ENCODE data around the gene HMOX1.
"Not testable (repeated sequence)": the region's sequence is repeated elsewhere in the genome, so short reads cannot be mapped to it uniquely, and the experiment has no call there.

Gene HMOX1

DNA sequence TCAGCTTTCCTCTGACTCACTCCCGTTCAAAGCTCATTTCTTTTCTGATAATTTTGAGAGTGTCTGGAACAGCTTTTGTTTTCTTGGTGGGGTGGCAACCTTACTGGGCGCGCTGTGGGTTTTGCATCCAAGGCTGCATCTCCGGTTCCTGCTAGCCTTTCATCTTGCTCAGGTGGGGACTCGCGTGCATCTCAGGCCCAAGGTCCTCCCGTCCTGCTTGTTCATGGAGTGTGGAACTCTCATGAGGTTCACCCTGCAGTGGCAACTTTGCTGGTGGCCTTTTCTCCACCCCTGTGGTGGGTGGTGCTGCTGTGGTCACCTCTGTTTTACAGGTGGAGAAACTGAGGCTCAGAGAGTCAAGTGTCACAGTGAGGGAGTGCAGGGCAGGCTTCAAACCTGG lies 44.6 kb downstream of the HMOX1 start:
- no peak overlapping the region for H3K4me3 Mint-ChIP-seq
- H3K36me3 Mint-ChIP-seq = peaks cover 9% of the 10 kb centered on the region
- no peak overlapping the region for H3K27ac Mint-ChIP-seq
- H3K9me3 Mint-ChIP-seq = no peaks in the 10 kb centered on the region
- H3K4me1 Mint-ChIP-seq = peaks cover 3% of the 10 kb centered on the region
- H3K27me3 Mint-ChIP-seq = no peaks in the 10 kb centered on the region

DNA sequence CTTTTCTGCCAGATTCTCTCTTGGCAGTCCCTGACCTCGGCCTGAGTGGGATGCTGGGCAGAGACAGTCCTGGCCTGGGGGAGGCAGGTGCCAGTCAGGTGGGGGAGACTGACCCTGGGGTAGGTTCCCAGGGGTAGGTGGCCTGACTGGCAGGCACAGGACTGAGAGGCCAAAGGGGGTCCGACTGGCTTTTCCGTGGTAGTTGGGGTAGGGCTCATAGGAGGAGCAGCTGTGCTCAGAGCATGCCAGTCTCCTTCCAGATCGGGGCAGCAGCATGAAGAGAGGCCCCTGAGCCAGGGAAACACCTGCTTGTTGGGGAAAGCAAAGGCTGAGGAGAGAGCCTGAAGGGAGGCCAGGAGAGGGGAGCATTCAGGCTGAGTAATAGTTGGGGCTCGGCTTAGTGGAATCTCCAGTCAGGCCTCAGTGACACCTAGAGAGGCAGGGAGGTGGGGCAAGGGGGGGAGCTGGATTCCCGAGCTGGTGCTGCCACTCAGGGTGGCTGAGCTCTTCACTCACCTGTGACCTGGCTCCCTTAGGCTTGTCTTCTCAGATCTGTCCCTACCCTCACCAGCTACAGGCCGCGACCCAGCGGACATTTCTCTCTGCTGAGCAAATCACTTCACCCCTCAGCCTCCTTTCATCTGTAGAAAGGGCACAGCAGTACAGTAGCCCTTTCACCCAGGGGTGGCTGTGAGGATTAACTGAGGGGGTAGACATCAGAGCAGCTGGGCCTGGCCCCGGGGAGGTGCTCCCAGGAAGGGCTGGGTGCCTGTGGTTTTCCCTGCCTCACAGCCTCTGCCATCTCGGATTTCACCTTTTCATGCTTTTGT lies 45.3 kb downstream of the HMOX1 start:
- peaks cover 9% of the 10 kb centered on the region for H3K36me3 Mint-ChIP-seq
- H3K4me3 Mint-ChIP-seq = no peak overlapping the region
- H3K4me1 Mint-ChIP-seq = peaks cover 3% of the 10 kb centered on the region
- no peaks in the 10 kb centered on the region for H3K27me3 Mint-ChIP-seq
- H3K27ac Mint-ChIP-seq = peak overlapping the region; percentile 84
- H3K9me3 Mint-ChIP-seq = no peaks in the 10 kb centered on the region

DNA sequence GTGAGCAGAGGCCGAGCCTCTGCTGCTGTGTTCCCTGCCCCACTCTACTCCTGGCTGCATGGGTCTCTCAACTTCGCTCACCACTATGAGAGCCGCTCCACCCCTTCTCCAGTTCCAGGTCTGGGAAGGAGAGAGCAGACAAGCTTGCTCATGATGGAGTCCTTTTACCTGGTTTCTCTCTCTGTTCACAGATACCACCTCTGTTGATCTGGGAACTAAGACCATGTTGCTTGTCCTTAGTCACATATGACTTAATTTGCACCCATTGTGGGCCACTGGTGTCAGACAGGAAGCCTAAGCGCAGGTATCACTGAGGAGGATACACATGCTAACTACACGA lies 45.9 kb downstream of the HMOX1 start:
- Mint-ChIP-seq H3K27me3 (no peaks in the 10 kb centered on the region), H3K9me3 (no peaks in the 10 kb centered on the region), H3K27ac (peak overlapping the region; percentile 2), H3K4me1 (peaks cover 3% of the 10 kb centered on the region), H3K4me3 (no peak overlapping the region), H3K36me3 (peaks cover 10% of the 10 kb centered on the region)

DNA sequence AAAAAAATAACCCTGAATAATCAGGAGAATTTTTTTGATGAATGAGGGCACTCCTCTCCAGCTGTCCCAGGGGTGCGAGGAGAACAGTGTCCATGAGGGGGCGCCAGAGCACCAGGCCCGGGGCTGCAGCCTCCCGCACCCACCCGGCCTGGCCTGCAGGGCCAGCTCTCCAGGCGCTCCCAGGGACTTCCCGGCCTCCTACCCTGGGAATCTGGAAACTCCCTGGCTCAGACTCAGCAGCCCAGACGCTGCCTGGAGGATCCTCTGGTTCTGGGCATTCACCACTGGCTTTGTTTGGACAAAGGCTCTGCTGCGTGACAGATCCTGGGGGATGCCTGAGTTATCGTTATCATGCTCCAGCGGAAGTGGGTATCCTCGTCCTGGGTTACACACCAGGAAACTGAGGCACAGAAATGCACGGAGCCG lies 50.0 kb downstream of the HMOX1 start:
- no peak overlapping the region for H3K4me3 Mint-ChIP-seq
- H3K36me3 Mint-ChIP-seq = peaks cover 11% of the 10 kb centered on the region
- no peaks in the 10 kb centered on the region for H3K9me3 Mint-ChIP-seq
- H3K4me1 Mint-ChIP-seq = no peaks in the 10 kb centered on the region
- no peak overlapping the region for H3K27ac Mint-ChIP-seq
- H3K27me3 Mint-ChIP-seq = no peaks in the 10 kb centered on the region

DNA sequence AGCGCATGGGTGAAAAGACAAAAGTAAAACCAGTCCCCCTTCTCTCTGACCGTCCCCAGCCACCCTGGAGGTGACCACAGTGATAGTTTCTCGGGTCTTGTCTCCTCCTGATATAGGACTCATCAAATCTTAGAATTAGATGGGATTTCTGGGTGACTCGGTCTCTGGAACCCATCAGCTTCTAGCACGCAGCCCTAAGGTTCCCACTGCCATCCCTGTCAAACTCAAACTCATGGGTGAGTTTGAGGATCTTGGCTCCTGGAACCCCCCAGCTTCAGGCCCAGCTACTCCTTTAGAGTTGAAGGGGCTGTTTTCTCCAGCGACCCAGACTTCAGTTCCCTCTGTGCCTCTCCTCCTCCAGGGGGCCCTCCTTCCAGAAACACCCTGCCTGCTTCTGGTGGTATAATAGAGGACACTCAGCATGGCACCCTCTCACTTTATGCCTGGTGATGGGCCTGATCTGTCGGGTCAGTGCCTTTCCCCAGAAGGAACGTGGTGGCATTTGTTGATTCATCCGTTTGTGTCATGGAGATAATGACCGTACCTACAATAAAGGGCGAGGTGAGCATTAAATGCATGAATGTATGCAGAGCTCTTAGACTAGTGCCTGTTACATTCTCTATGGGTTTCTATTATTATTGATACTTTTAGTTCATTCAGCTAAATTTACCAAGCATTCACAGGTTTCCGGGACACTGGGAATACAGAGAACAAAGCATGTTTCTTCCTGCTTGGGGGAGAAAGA lies 50.8 kb downstream of the HMOX1 start:
- H3K27ac Mint-ChIP-seq = no peak overlapping the region
- H3K4me3 Mint-ChIP-seq = no peak overlapping the region
- H3K4me1 Mint-ChIP-seq = no peaks in the 10 kb centered on the region
- peaks cover 11% of the 10 kb centered on the region for H3K36me3 Mint-ChIP-seq
- no peaks in the 10 kb centered on the region for H3K27me3 Mint-ChIP-seq
- no peaks in the 10 kb centered on the region for H3K9me3 Mint-ChIP-seq

GRCh38 chr22:35432228-35432905 lies 51.5 kb downstream of the HMOX1 start:
- peaks cover 12% of the 10 kb centered on the region for H3K36me3 Mint-ChIP-seq
- no peak overlapping the region for H3K27ac Mint-ChIP-seq
- H3K9me3 Mint-ChIP-seq = no peaks in the 10 kb centered on the region
- no peaks in the 10 kb centered on the region for H3K4me1 Mint-ChIP-seq
- no peaks in the 10 kb centered on the region for H3K27me3 Mint-ChIP-seq
- no peak overlapping the region for H3K4me3 Mint-ChIP-seq

- peaks cover 20% of the 10 kb centered on the region for H3K36me3 Mint-ChIP-seq
- H3K4me3 Mint-ChIP-seq = no peak overlapping the region
- H3K27me3 Mint-ChIP-seq = no peaks in the 10 kb centered on the region
- H3K27ac Mint-ChIP-seq = no peak overlapping the region
- no peaks in the 10 kb centered on the region for H3K4me1 Mint-ChIP-seq
- no peaks in the 10 kb centered on the region for H3K9me3 Mint-ChIP-seq
Observed at GRCh38 chr22:35434061-35434710, 53.3 kb downstream of the HMOX1 start.

DNA sequence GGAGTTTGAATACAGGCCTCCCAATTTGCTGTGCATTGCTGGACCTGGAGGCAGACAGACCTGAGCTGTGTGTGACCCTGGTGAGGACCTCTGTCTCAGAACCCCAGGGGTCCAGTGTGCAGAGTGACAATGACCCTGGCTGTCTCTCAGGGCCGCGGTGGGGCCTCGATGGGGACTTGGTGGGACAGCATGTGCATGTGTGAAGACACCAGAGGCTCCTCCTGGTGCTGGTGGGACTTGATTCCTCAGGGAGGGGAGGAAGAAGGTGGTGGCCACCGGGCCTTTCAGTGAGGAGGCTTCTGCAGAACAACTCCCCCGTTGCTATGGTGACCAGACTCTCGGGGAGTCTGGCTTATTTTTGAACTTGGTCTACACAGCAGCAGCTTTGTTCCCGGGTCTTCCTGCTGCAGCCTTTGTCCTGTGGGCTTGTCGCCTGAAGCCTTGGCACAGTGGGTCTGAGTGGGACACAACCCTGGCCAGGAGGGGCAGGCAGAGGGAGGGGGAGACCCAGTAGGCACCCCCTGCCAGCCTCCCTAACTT lies 54.4 kb downstream of the HMOX1 start:
- H3K9me3 Mint-ChIP-seq = no peaks in the 10 kb centered on the region
- H3K36me3 Mint-ChIP-seq = peaks cover 24% of the 10 kb centered on the region
- no peaks in the 10 kb centered on the region for H3K4me1 Mint-ChIP-seq
- H3K27me3 Mint-ChIP-seq = no peaks in the 10 kb centered on the region
- no peak overlapping the region for H3K27ac Mint-ChIP-seq
- H3K4me3 Mint-ChIP-seq = no peak overlapping the region

- Mint-ChIP-seq H3K9me3 (no peaks in the 10 kb centered on the region), H3K27ac (peak overlapping the region; percentile 19), H3K4me3 (no peak overlapping the region), H3K27me3 (no peaks in the 10 kb centered on the region), H3K36me3 (peaks cover 24% of the 10 kb centered on the region), H3K4me1 (no peaks in the 10 kb centered on the region)
Observed at GRCh38 chr22:35436421-35436820, 55.5 kb downstream of the HMOX1 start.

- peaks cover 21% of the 10 kb centered on the region for H3K36me3 Mint-ChIP-seq
- H3K9me3 Mint-ChIP-seq = no peaks in the 10 kb centered on the region
- no peaks in the 10 kb centered on the region for H3K27me3 Mint-ChIP-seq
- no peaks in the 10 kb centered on the region for H3K4me1 Mint-ChIP-seq
- H3K4me3 Mint-ChIP-seq = no peak overlapping the region
- no peak overlapping the region for H3K27ac Mint-ChIP-seq
Observed at GRCh38 chr22:35437049-35437448, 56.2 kb downstream of the HMOX1 start.

GRCh38 chr22:35438673-35439364 lies 57.9 kb downstream of the HMOX1 start:
- not testable (repeated sequence) for H3K4me1 Mint-ChIP-seq, H3K27ac Mint-ChIP-seq, H3K27me3 Mint-ChIP-seq, H3K4me3 Mint-ChIP-seq, H3K9me3 Mint-ChIP-seq
- peaks cover 13% of the 10 kb centered on the region for H3K36me3 Mint-ChIP-seq

DNA sequence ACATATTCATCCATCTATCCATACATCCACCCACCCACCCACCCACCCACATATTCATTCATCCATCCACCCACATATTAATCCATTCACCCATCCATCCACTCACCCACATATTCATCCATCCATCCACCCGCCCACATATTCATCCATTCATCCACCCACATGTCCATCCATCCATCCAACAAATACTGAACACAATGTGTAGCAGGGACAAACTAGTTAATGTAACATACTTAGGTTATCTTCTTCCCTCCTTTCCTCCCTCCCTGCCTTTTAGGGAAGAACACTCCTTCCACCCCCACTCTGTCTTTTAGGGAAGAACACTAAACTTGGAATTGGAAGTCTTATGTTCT lies 58.4 kb downstream of the HMOX1 start:
- H3K27me3 Mint-ChIP-seq = no peaks in the 10 kb centered on the region
- H3K36me3 Mint-ChIP-seq = peaks cover 13% of the 10 kb centered on the region
- no peaks in the 10 kb centered on the region for H3K4me1 Mint-ChIP-seq
- H3K27ac Mint-ChIP-seq = no peak overlapping the region
- no peaks in the 10 kb centered on the region for H3K9me3 Mint-ChIP-seq
- no peak overlapping the region for H3K4me3 Mint-ChIP-seq

DNA sequence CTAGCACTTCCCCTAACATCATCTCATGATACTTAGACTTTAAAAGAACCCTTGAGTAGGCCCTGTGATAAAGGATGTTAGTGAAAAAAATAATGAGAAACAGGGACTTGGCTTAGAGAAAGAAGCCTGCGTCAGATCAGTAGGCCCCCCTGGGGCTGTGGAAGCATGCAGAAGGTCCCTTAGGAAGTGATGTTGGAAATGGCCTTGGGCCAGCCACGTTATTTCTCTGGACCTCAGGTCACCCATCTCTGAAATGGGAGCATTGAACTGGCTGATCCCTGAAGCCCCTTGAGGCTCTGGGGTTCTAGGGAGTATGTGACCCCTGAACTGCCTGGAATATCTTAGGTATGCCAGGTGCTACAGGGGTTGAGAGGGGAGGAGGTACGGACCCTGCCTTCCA lies 59.2 kb downstream of the HMOX1 start:
- H3K4me1 Mint-ChIP-seq = no peaks in the 10 kb centered on the region
- H3K9me3 Mint-ChIP-seq = no peaks in the 10 kb centered on the region
- no peak overlapping the region for H3K27ac Mint-ChIP-seq
- H3K36me3 Mint-ChIP-seq = peaks cover 13% of the 10 kb centered on the region
- no peak overlapping the region for H3K4me3 Mint-ChIP-seq
- H3K27me3 Mint-ChIP-seq = no peaks in the 10 kb centered on the region

DNA sequence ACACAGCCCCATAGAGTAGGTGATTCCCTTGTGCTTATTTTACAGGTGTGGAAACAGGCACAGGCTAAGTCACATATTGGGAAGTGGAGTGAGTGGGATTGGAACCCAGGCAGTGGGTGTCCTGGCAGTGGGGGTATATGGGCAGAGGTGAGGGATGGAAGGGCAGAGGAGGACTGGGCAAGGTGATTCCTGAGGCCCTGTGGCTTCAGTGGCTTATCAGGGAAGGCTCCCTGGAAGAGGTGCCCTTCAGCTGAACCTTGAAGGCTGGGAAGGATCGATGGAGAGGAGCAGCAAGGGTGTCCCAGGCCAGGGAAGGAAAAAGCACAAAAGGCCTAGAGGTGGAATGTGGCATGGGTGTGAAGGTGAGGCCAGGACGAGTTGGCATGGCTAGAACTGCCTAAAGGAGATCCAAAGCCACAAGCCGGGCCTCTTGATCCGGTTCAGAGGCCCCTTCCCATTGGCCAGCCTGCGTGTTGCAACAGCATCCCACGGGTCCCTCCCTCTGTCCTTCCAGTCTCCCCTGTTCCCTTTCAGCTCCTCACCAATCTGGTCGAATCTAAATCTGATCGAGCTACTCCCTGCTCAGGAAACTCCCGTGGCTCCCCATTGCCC lies 60.7 kb downstream of the HMOX1 start:
- no peak overlapping the region for H3K27ac Mint-ChIP-seq
- no peak overlapping the region for H3K4me3 Mint-ChIP-seq
- H3K9me3 Mint-ChIP-seq = no peaks in the 10 kb centered on the region
- peaks cover 13% of the 10 kb centered on the region for H3K36me3 Mint-ChIP-seq
- H3K4me1 Mint-ChIP-seq = no peaks in the 10 kb centered on the region
- no peaks in the 10 kb centered on the region for H3K27me3 Mint-ChIP-seq

GRCh38 chr22:35442471-35442870 lies 61.6 kb downstream of the HMOX1 start:
- H3K9me3 Mint-ChIP-seq = no peaks in the 10 kb centered on the region
- no peaks in the 10 kb centered on the region for H3K27me3 Mint-ChIP-seq
- no peak overlapping the region for H3K27ac Mint-ChIP-seq
- H3K36me3 Mint-ChIP-seq = peaks cover 12% of the 10 kb centered on the region
- H3K4me1 Mint-ChIP-seq = no peaks in the 10 kb centered on the region
- no peak overlapping the region for H3K4me3 Mint-ChIP-seq

All from activated naive CD4-positive, alpha-beta T cell treated with anti-CD3 and anti-CD28 coated beads, Interleukin-2, amount 50 U/mL, for 24 hours (primary cell).